AG04450 (cell line): Measurements from ENCODE around the gene WSB1. TPM values are rescaled to one million over a fixed set of nuclear protein-coding genes. Genes with fewer than 3 reads are reported as not detected.
A peak's percentile ranks its signal among the peaks of the same experiment; 100 is the strongest.

Experiments
- CTCF ChIA-PET: fragments of 300-600, 350-600 bp; formaldehyde crosslinking; extraction: SDS; loops from one replicate; lab custom pipeline; 2022; ENCODE audit warnings: antibody characterized with exemption, inconsistent platforms; lab: Charles Lee
- POLR2A ChIA-PET: fragments of 350-600 bp; formaldehyde crosslinking; extraction: SDS; loops from one replicate; lab custom pipeline; 2021; ENCODE audit warnings: antibody characterized with exemption, inconsistent platforms; lab: Yijun Ruan, JAX
- DNase-seq: peaks from one replicate; pipeline ENCODE4 v3.0.0-alpha.2; 2011; ENCODE audit warnings: low read depth, low spot score
- H3K27ac ChIP-seq: one replicate; pipeline ENCODE4 v1.5.1; 2012; ENCODE audit warnings: low read depth, low read length, control low read depth
- H3K27me3 ChIP-seq: one replicate; pipeline ENCODE4 v1.6.0; 2012; ENCODE audit warnings: low read length; ENCODE audit not compliant: control insufficient read depth, insufficient read depth
- H3K4me3 ChIP-seq: 2 replicates; pipeline ENCODE4 v1.5.1; 2011; ENCODE audit warnings: mild to moderate bottlenecking, low read depth, low read length, control low read depth
- H3K9me3 ChIP-seq: 2 replicates; pipeline ENCODE4 v1.5.1; 2012; ENCODE audit warnings: low read length; ENCODE audit not compliant: control insufficient read depth, insufficient read depth
- CTCF ChIP-seq: IDR thresholded peaks from 2 replicates; pipeline ENCODE4 v1.5.1; 2011; ENCODE audit warnings: low read depth, low read length, control low read depth, inconsistent platforms
- polyA plus RNA-seq: library from polyadenylated mRNA; depleted of rRNA; stranded (reverse); fragments of >200 nt; gene quantifications from 2 replicates; pipeline ENCODE4 v1.2.3, GENCODE V29; 2011

WSB1 gene
- polyA plus RNA-seq, 1 experiment, result 204 TPM

GRCh38 chr17:27310565-27311110 is 16.7 kb downstream of the WSB1 start:
- ChIA-PET POLR2A (no interaction called here), CTCF (interaction anchor here (1.0 to 4.5 kb wide), 2 partner anchors 74 to 340 kb away, joined by 4 to 24 read pairs; no protein-coding TSS in a partner anchor)
- no peaks in the 10 kb centered on the region for H3K9me3 ChIP-seq
- H3K27me3 ChIP-seq, result no peaks in the 10 kb centered on the region
- no peak for TF ChIP-seq CTCF
- DNase-seq, result no peak
- H3K4me3 ChIP-seq, result no peak overlapping the region
- no peak overlapping the region for H3K27ac ChIP-seq

GRCh38 chr17:27313301-27313700 is 19.4 kb downstream of the WSB1 start:
- no peak for DNase-seq
- Histone ChIP-seq H3K27me3 (no peaks in the 10 kb centered on the region), H3K4me3 (no peak overlapping the region), H3K9me3 (no peaks in the 10 kb centered on the region), H3K27ac (no peak overlapping the region)
- no peak for TF ChIP-seq CTCF
- ChIA-PET CTCF (interaction anchor here (1.2 to 4.5 kb wide), 3 partner anchors 20 to 143 kb away, joined by 9 to 24 read pairs (median 14); partner anchors contain the start of gene KSR1), POLR2A (interaction anchor here (0.7 kb wide), 1 partner anchor 90 kb away, joined by 3 read pairs; no protein-coding TSS in a partner anchor)

- no peak overlapping the region for H3K4me3 ChIP-seq
- ChIA-PET POLR2A (interaction anchor here (1.9 kb wide), 1 partner anchor 21 kb away, joined by 7 read pairs; the partner anchor contains the start of gene WSB1), CTCF (interaction anchor here (1.2 to 3.7 kb wide), 3 partner anchors 18 to 286 kb away, joined by 8 to 14 read pairs (median 9); no protein-coding TSS in a partner anchor)
- peak; percentile 86 for DNase-seq
- H3K27ac ChIP-seq, result peak overlapping the region; percentile 57
- H3K27me3 ChIP-seq, result no peaks in the 10 kb centered on the region
- TF ChIP-seq CTCF, result no peak
- H3K9me3 ChIP-seq, result no peaks in the 10 kb centered on the region
Observed at GRCh38 chr17:27315322-27315721, 21.4 kb downstream of the WSB1 start.

- no peak for DNase-seq
- no peak overlapping the region for H3K4me3 ChIP-seq
- H3K9me3 ChIP-seq, result no peaks in the 10 kb centered on the region
- CTCF ChIA-PET, result interaction anchor here (1.0 to 3.7 kb wide), 5 partner anchors 17 to 285 kb away, joined by 3 to 14 read pairs (median 9); no protein-coding TSS in a partner anchor
- no peaks in the 10 kb centered on the region for H3K27me3 ChIP-seq
- no peak for TF ChIP-seq CTCF
- POLR2A ChIA-PET, result interaction anchor here (0.7 to 1.9 kb wide), 2 partner anchors 20 to 22 kb away, joined by 3 to 7 read pairs; partner anchors contain the start of gene WSB1
- H3K27ac ChIP-seq, result no peak overlapping the region
Observed at GRCh38 chr17:27315796-27316465, 22.0 kb downstream of the WSB1 start.
